Aorta (tissue), 5 donors: Measurements from ENCODE around the gene OVCH2. TPM values are rescaled to one million over a fixed set of nuclear protein-coding genes. Genes with fewer than 3 reads are reported as not detected.

Source experiments
- ATAC-seq: fragments of 200-7000 bp; cut with Tn5 transposase; one replicate; pipeline ENCODE4 v1.9.1; 2022; ENCODE audit warnings: moderate library complexity; ENCODE audit not compliant: low FRiP score
- DNase-seq, 2 donors: peaks; one replicate each; pipeline ENCODE4 v3.0.0-alpha.2; 2020
- H3K27ac ChIP-seq, 2 donors: one replicate each; pipeline ENCODE4 v1.5.1; 2013; ENCODE audit warnings: low read length in 2 of 2, mild to moderate bottlenecking in 2 of 2, moderate library complexity in 2 of 2, control low read depth in 1 of 2, inconsistent platforms in 1 of 2, low read depth in 1 of 2
- H3K27me3 ChIP-seq, 2 donors: one replicate each; pipeline ENCODE4 v1.6.1; 2013; ENCODE audit warnings: control low read depth in 1 of 2, low read length in 1 of 2, mild to moderate bottlenecking in 1 of 2, moderate library complexity in 1 of 2; ENCODE audit not compliant: insufficient read depth in 2 of 2, control insufficient read depth in 1 of 2
- H3K36me3 ChIP-seq, 2 donors: one replicate each; pipeline ENCODE4 v1.6.1; 2013; ENCODE audit warnings: control low read depth in 1 of 2, low read length in 1 of 2, mild to moderate bottlenecking in 1 of 2; ENCODE audit not compliant: insufficient read depth in 2 of 2, control insufficient read depth in 1 of 2
- H3K4me1 ChIP-seq, 2 donors: one replicate each; pipeline ENCODE4 v1.6.1; 2013; ENCODE audit warnings: low read length in 2 of 2, control low read depth in 1 of 2, mild to moderate bottlenecking in 1 of 2, moderate library complexity in 1 of 2; ENCODE audit not compliant: insufficient read depth in 2 of 2, control insufficient read depth in 1 of 2
- H3K4me3 ChIP-seq, 2 donors: one replicate each; pipeline ENCODE4 v1.5.1; 2013; ENCODE audit warnings: low read length in 2 of 2, control low read depth in 1 of 2, mild to moderate bottlenecking in 1 of 2
- H3K9me3 ChIP-seq: one replicate; pipeline ENCODE4 v1.6.1; 2013; ENCODE audit warnings: mild to moderate bottlenecking, low read length; ENCODE audit not compliant: control insufficient read depth
- WGBS, 2 donors: extraction: QIAGEN DNeasy Blood & Tissue Kit; methylation state at CpG; one replicate each; pipeline ENCODE4 v1.1.7; 2013; 5-methylcytosine and 5-hydroxymethylcytosine counted together
- intact Hi-C, 2 donors: fragments of 100-400 bp; cut with DNase I; formaldehyde crosslinking; loops; one replicate each; pipeline versions ENCODE4 v1.14.2 to v1.15.0; 2022
- polyA plus RNA-seq, 2 donors: library from polyadenylated mRNA; stranded (reverse); fragments of 200-250 nt; gene quantifications; one replicate each; pipeline ENCODE4 v1.2.3, GENCODE V29; 2013
- total RNA-seq, 2 donors: library from RNA; stranded (reverse); fragmentation: NEBNext Ultra II Directional; extraction: Animal tissue kit (Norgen Biotek cat#: 25700); gene quantifications; one replicate each; pipeline ENCODE4 v1.2.1, GENCODE V29; 2021
- donor health status: healthy with polysubstance abuse.
- donor health status: Bipolar disorder and iron deficiency.
- donor health status: DM: no; HTN: no; CAD: no.
- donor health status: DM: no; HTN: no; CAD: no.
- donor health status: DM: yes; HTN: yes; CAD: no.

OVCH2 gene
- total and polyA plus RNA-seq, 4 donors: 0.31 to 0.75 TPM; not detected in 2

GRCh38 chr11:7690648-7691047, 15.6 kb downstream of the OVCH2 start:
- ATAC-seq (no peak), DNase-seq (no peak)
- no peak overlapping the region for H3K27ac ChIP-seq
- H3K9me3 ChIP-seq: no peaks in the 10 kb centered on the region
- intact Hi-C loops: loop anchor here in 1 of 2 donors (10.0 kb wide), 2 partner anchors 294 to 596 kb away; partner anchors contain the start of gene EIF3F
- no peak overlapping the region for H3K4me3 ChIP-seq
- 49 to 67% methylated on average over 6 of the region's 6 CpGs for WGBS, 2 donors
- no peaks in the 10 kb centered on the region for H3K27me3 ChIP-seq
- H3K4me1 ChIP-seq: peaks cover 0 to 3% of the 10 kb centered on the region in 2 donors
- H3K36me3 ChIP-seq: peaks cover 0 to 2% of the 10 kb centered on the region in 2 donors

GRCh38 chr11:7689239-7689638, 17.0 kb downstream of the OVCH2 start:
- 61 to 89% methylated on average over 4 of the region's 4 CpGs for WGBS, 2 donors
- no peaks in the 10 kb centered on the region for H3K9me3 ChIP-seq
- H3K4me3 ChIP-seq: no peak overlapping the region
- no peaks in the 10 kb centered on the region for H3K27me3 ChIP-seq
- DNase-seq: no peak
- intact Hi-C loops: loop anchor here in 1 of 2 donors (5.0 kb wide), 1 partner anchor 117 kb away; no protein-coding TSS in a partner anchor
- H3K27ac ChIP-seq: no peak overlapping the region
- no peak for ATAC-seq
- peaks cover 0 to 3% of the 10 kb centered on the region in 2 donors for H3K4me1 ChIP-seq
- H3K36me3 ChIP-seq: peaks cover 0 to 2% of the 10 kb centered on the region in 2 donors

- Histone ChIP-seq H3K27ac (no peak overlapping the region), H3K4me3 (no peak overlapping the region), H3K36me3 (peaks cover 0 to 2% of the 10 kb centered on the region in 2 donors), H3K4me1 (peaks cover 0 to 3% of the 10 kb centered on the region in 2 donors), H3K27me3 (no peaks in the 10 kb centered on the region), H3K9me3 (no peaks in the 10 kb centered on the region)
- 15 to 19% methylated on average over 4 of the region's 4 CpGs for WGBS, 2 donors
- ATAC-seq: no peak
- intact Hi-C loops: loop anchor here in 1 of 2 donors (5.0 kb wide), 1 partner anchor 116 kb away; no protein-coding TSS in a partner anchor
- no peak for DNase-seq
Observed at GRCh38 chr11:7688238-7688826, 17.9 kb downstream of the OVCH2 start.

- 95 to 100% methylated on average over 1 of the region's 1 CpG for WGBS, 2 donors
- no peak overlapping the region for H3K27ac ChIP-seq
- ATAC-seq (no peak), DNase-seq (no peak)
- H3K4me3 ChIP-seq: no peak overlapping the region
- H3K9me3 ChIP-seq: no peaks in the 10 kb centered on the region
- H3K36me3 ChIP-seq: peaks cover 0 to 2% of the 10 kb centered on the region in 2 donors
- intact Hi-C loops: loop anchor here in 1 of 2 donors (5.0 kb wide), 1 partner anchor 115 kb away; no protein-coding TSS in a partner anchor
- H3K4me1 ChIP-seq: peaks cover 0 to 3% of the 10 kb centered on the region in 2 donors
- H3K27me3 ChIP-seq: no peaks in the 10 kb centered on the region
Observed at GRCh38 chr11:7687386-7687785, 18.9 kb downstream of the OVCH2 start.

GRCh38 chr11:7686761-7687160, 19.5 kb downstream of the OVCH2 start:
- Histone ChIP-seq H3K27ac (no peak overlapping the region), H3K9me3 (no peaks in the 10 kb centered on the region), H3K4me1 (peaks cover 0 to 3% of the 10 kb centered on the region in 2 donors), H3K27me3 (no peaks in the 10 kb centered on the region), H3K36me3 (peaks cover 0 to 2% of the 10 kb centered on the region in 2 donors), H3K4me3 (no peak overlapping the region)
- WGBS, 2 donors: 92 to 94% methylated on average over 4 of the region's 4 CpGs
- DNase-seq (no peak), ATAC-seq (no peak)
- intact Hi-C loops: loop anchor here in 1 of 2 donors (5.0 kb wide), 1 partner anchor 114 kb away; no protein-coding TSS in a partner anchor

- intact Hi-C loops: no loop called here
- H3K4me1 ChIP-seq: peaks cover 0 to 3% of the 10 kb centered on the region in 2 donors
- H3K27me3 ChIP-seq: no peaks in the 10 kb centered on the region
- WGBS, 2 donors: 95 to 99% methylated on average over 2 of the region's 2 CpGs
- H3K9me3 ChIP-seq: no peaks in the 10 kb centered on the region
- no peaks in the 10 kb centered on the region for H3K36me3 ChIP-seq
- DNase-seq (no peak), ATAC-seq (no peak)
- H3K4me3 ChIP-seq: no peak overlapping the region
- H3K27ac ChIP-seq: no peak overlapping the region
Observed at GRCh38 chr11:7683571-7683970, 22.7 kb downstream of the OVCH2 start.

- no peak overlapping the region for H3K27ac ChIP-seq
- H3K9me3 ChIP-seq: no peaks in the 10 kb centered on the region
- DNase-seq (no peak), ATAC-seq (no peak)
- H3K27me3 ChIP-seq: no peaks in the 10 kb centered on the region
- no peak overlapping the region for H3K4me3 ChIP-seq
- intact Hi-C loops: no loop called here
- no peaks in the 10 kb centered on the region for H3K36me3 ChIP-seq
- 72 to 83% methylated on average over 4 of the region's 4 CpGs for WGBS, 2 donors
- H3K4me1 ChIP-seq: no peaks in the 10 kb centered on the region
Observed at GRCh38 chr11:7677796-7678201, 28.5 kb downstream of the OVCH2 start.

- 84 to 92% methylated on average over 5 of the region's 5 CpGs for WGBS, 2 donors
Observed at GRCh38 chr11:7677071-7677470, 29.2 kb downstream of the OVCH2 start.

GRCh38 chr11:7675631-7676030, 30.6 kb downstream of the OVCH2 start:
- no peaks in the 10 kb centered on the region for H3K9me3 ChIP-seq
- DNase-seq: no peak
- intact Hi-C loops: no loop called here
- WGBS, 2 donors: 83 to 97% methylated on average over 3 of the region's 3 CpGs
- no peaks in the 10 kb centered on the region for H3K4me1 ChIP-seq
- no peak for ATAC-seq
- H3K36me3 ChIP-seq: no peaks in the 10 kb centered on the region
- no peak overlapping the region for H3K4me3 ChIP-seq
- H3K27me3 ChIP-seq: no peaks in the 10 kb centered on the region
- H3K27ac ChIP-seq: no peak overlapping the region

More at GRCh38 chr11:7677071-7677470, 29.2 kb downstream of the OVCH2 start:
- Histone ChIP-seq H3K4me1 (no peaks in the 10 kb centered on the region), H3K27ac (no peak overlapping the region), H3K27me3 (no peaks in the 10 kb centered on the region), H3K4me3 (no peak overlapping the region), H3K36me3 (no peaks in the 10 kb centered on the region), H3K9me3 (no peaks in the 10 kb centered on the region)
- intact Hi-C loops: no loop called here
- DNase-seq: no peak
- ATAC-seq: no peak
